WTC11 (cell line): Measurements from ENCODE around the gene CTTNBP2NL. TPM values are rescaled to one million over a fixed set of nuclear protein-coding genes. Genes with fewer than 3 reads are reported as not detected.

Experiments used
- ATF1 ChIP-seq: sonication (generic); formaldehyde crosslinking; IDR thresholded peaks from 2 replicates; pipeline ENCODE4 v1.8.1; 2023; ENCODE audit warnings: mild to moderate bottlenecking, moderate library complexity, missing genetic modification reagents
- EMX1 ChIP-seq: fragments of 250-450 bp; sonication (Bioruptor Pico); IDR thresholded peaks from 2 replicates; pipeline ENCODE4 v1.8.0; 2021; ENCODE audit warnings: mild to moderate bottlenecking
- FOXK1 ChIP-seq: sonication (generic); formaldehyde crosslinking; IDR thresholded peaks from 2 replicates; pipeline ENCODE4 v1.8.0; 2022; ENCODE audit warnings: mild to moderate bottlenecking, moderate library complexity, missing genetic modification reagents
- GRHL2 ChIP-seq: fragments of 250-450 bp; sonication (Bioruptor Pico); IDR thresholded peaks from 2 replicates; pipeline ENCODE4 v1.8.0; 2022; ENCODE audit warnings: mild to moderate bottlenecking, moderate library complexity; ENCODE audit not compliant: insufficient replicate concordance, severe bottlenecking
- JAZF1 ChIP-seq: fragments of 250-450 bp; sonication (Bioruptor Pico); IDR thresholded peaks from 2 replicates; pipeline ENCODE4 v1.9.0; 2021; ENCODE audit warnings: moderate library complexity, mild to moderate bottlenecking, inconsistent platforms
- NR1H2 ChIP-seq: sonication (generic); formaldehyde crosslinking; IDR thresholded peaks from 2 replicates; pipeline ENCODE4 v1.9.0; 2021; ENCODE audit warnings: mild to moderate bottlenecking, moderate library complexity, missing genetic modification reagents
- NR2C2 ChIP-seq: sonication (generic); formaldehyde crosslinking; IDR thresholded peaks from 2 replicates; pipeline ENCODE4 v1.8.0; 2022; ENCODE audit warnings: mild to moderate bottlenecking, missing genetic modification reagents
- SP1 ChIP-seq: sonication (generic); formaldehyde crosslinking; conservative IDR thresholded peaks from 2 replicates; pipeline ENCODE4 v1.8.1; 2022; ENCODE audit warnings: missing genetic modification reagents
- ZNF121 ChIP-seq: sonication (generic); formaldehyde crosslinking; IDR thresholded peaks from 2 replicates; pipeline ENCODE4 v1.8.0; 2023; ENCODE audit warnings: missing genetic modification reagents
- ZNF232 ChIP-seq: sonication (generic); formaldehyde crosslinking; IDR thresholded peaks from 2 replicates; pipeline ENCODE4 v1.8.0; 2022; ENCODE audit warnings: mild to moderate bottlenecking, missing genetic modification reagents
- ZNF532 ChIP-seq: fragments of 250-450 bp; sonication (Bioruptor Pico); IDR thresholded peaks from 2 replicates; pipeline ENCODE4 v1.9.0; 2021; ENCODE audit warnings: mild to moderate bottlenecking, borderline replicate concordance
- total RNA-seq: library from RNA; stranded (reverse); gene quantifications from 3 replicates; pipeline ENCODE4 v1.2.3, GENCODE V29; 2021
- TF ChIP-seq, protein P1 (sequence below): sonication (generic); formaldehyde crosslinking; conservative IDR thresholded peaks from 2 replicates; pipeline ENCODE4 v1.8.1; 2022; ENCODE audit warnings: mild to moderate bottlenecking, missing genetic modification reagents
- TF ChIP-seq, protein P2 (sequence below): sonication (generic); formaldehyde crosslinking; IDR thresholded peaks from 2 replicates; pipeline ENCODE4 v1.8.1; 2023; ENCODE audit warnings: mild to moderate bottlenecking, missing genetic modification reagents, moderate library complexity
- TF ChIP-seq, protein P3 (sequence below): sonication (generic); formaldehyde crosslinking; IDR thresholded peaks from 2 replicates; pipeline ENCODE4 v1.8.0; 2022; ENCODE audit warnings: mild to moderate bottlenecking, missing genetic modification reagents
- TF ChIP-seq, protein P4 (sequence below): sonication (generic); formaldehyde crosslinking; IDR thresholded peaks from 2 replicates; pipeline ENCODE4 v1.8.1; 2022; ENCODE audit warnings: mild to moderate bottlenecking, missing genetic modification reagents, moderate library complexity, borderline replicate concordance
- TF ChIP-seq, protein P5 (sequence below): fragments of 250-450 bp; sonication (Bioruptor Pico); conservative IDR thresholded peaks from 2 replicates; pipeline ENCODE4 v1.9.0; 2021; ENCODE audit warnings: mild to moderate bottlenecking
- TF ChIP-seq, protein P6 (sequence below): sonication (generic); formaldehyde crosslinking; IDR thresholded peaks from 2 replicates; pipeline ENCODE4 v1.8.1; 2022; ENCODE audit warnings: low read depth, mild to moderate bottlenecking, moderate library complexity, missing genetic modification reagents, borderline replicate concordance

The CTTNBP2NL gene
- total RNA-seq, 1 experiment from 2014 or later, result 32.8 TPM

- TF ChIP-seq ZNF532 (CRISPR knock-in tag) (no peak), SP1 (0 out of 2 replicates have a peak, but pooled peaks have one; percentile 4), FOXK1 (CRISPR knock-in tag) (no peak), GRHL2 (CRISPR knock-in tag) (no peak), ATF1 (CRISPR knock-in tag) (no peak), NR1H2 (CRISPR knock-in tag) (no peak), ZNF121 (no peak), EMX1 (no peak), JAZF1 (CRISPR knock-in tag) (no peak), ZNF232 (CRISPR knock-in tag) (no peak), NR2C2 (CRISPR knock-in tag) (no peak)
- TF ChIP-seq, protein P1, sequence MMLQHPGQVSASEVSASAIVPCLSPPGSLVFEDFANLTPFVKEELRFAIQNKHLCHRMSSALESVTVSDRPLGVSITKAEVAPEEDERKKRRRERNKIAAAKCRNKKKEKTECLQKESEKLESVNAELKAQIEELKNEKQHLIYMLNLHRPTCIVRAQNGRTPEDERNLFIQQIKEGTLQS (CRISPR knock-in tag), result no peak
- TF ChIP-seq, protein P2, sequence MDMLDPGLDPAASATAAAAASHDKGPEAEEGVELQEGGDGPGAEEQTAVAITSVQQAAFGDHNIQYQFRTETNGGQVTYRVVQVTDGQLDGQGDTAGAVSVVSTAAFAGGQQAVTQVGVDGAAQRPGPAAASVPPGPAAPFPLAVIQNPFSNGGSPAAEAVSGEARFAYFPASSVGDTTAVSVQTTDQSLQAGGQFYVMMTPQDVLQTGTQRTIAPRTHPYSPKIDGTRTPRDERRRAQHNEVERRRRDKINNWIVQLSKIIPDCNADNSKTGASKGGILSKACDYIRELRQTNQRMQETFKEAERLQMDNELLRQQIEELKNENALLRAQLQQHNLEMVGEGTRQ (CRISPR knock-in tag), result no peak
- TF ChIP-seq, protein P3, sequence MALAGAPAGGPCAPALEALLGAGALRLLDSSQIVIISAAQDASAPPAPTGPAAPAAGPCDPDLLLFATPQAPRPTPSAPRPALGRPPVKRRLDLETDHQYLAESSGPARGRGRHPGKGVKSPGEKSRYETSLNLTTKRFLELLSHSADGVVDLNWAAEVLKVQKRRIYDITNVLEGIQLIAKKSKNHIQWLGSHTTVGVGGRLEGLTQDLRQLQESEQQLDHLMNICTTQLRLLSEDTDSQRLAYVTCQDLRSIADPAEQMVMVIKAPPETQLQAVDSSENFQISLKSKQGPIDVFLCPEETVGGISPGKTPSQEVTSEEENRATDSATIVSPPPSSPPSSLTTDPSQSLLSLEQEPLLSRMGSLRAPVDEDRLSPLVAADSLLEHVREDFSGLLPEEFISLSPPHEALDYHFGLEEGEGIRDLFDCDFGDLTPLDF (CRISPR knock-in tag), result 0 out of 2 replicates have a peak, but pooled peaks have one; percentile 41
- TF ChIP-seq, protein P4, sequence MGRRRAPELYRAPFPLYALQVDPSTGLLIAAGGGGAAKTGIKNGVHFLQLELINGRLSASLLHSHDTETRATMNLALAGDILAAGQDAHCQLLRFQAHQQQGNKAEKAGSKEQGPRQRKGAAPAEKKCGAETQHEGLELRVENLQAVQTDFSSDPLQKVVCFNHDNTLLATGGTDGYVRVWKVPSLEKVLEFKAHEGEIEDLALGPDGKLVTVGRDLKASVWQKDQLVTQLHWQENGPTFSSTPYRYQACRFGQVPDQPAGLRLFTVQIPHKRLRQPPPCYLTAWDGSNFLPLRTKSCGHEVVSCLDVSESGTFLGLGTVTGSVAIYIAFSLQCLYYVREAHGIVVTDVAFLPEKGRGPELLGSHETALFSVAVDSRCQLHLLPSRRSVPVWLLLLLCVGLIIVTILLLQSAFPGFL (CRISPR knock-in tag), result no peak
- TF ChIP-seq, protein P5, sequence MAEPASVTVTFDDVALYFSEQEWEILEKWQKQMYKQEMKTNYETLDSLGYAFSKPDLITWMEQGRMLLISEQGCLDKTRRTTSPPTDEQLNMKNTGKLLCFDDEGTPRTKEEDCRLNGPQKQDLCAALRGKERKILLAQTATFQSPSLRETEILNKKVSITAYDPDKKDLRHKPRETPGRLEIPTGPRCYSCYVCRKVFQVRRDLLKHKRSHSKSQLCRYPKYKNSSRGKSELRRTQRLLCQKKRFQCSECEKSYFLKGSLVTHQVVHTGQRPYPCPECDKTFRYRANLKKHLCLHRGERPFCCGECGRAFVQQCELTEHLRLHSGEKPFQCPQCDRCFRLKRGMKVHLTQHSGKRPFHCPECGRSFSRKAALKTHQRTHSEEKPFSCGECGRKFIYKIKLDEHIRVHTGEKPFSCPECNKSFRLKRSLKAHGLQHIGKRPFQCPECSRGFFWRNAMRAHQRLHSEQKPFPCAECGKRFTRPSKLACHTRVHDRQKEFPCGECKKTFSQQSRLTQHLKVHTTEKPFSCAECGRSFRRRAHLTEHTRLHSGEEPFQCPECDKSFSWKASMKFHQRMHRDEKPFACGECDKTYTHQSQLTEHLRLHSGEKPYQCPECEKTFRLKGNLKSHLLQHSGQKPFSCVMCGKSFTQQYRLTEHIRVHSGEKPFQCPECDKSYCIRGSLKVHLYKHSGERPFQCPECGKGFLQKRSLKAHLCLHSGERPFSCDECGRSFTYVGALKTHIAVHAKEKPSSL (CRISPR knock-in tag), result no peak
- TF ChIP-seq, protein P6, sequence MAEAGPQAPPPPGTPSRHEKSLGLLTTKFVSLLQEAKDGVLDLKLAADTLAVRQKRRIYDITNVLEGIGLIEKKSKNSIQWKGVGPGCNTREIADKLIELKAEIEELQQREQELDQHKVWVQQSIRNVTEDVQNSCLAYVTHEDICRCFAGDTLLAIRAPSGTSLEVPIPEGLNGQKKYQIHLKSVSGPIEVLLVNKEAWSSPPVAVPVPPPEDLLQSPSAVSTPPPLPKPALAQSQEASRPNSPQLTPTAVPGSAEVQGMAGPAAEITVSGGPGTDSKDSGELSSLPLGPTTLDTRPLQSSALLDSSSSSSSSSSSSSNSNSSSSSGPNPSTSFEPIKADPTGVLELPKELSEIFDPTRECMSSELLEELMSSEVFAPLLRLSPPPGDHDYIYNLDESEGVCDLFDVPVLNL (CRISPR knock-in tag), result no peak
These were observed 113.1 kb downstream of the CTTNBP2NL start (continued) for GRCh38 chr1:112509005-112509659.
